ENCODE measurements around the gene SYTL3.

SYTL3 gene

GRCh38 chr6:158801655-158802294 is 151.9 kb downstream of the SYTL3 start:
- DNase-seq, result no peak

GRCh38 chr6:158803733-158804143 is 153.9 kb downstream of the SYTL3 start:
- peak; percentile 9 for DNase-seq

GRCh38 chr6:158804207-158804606 is 154.4 kb downstream of the SYTL3 start:
- no peak for DNase-seq

DNA sequence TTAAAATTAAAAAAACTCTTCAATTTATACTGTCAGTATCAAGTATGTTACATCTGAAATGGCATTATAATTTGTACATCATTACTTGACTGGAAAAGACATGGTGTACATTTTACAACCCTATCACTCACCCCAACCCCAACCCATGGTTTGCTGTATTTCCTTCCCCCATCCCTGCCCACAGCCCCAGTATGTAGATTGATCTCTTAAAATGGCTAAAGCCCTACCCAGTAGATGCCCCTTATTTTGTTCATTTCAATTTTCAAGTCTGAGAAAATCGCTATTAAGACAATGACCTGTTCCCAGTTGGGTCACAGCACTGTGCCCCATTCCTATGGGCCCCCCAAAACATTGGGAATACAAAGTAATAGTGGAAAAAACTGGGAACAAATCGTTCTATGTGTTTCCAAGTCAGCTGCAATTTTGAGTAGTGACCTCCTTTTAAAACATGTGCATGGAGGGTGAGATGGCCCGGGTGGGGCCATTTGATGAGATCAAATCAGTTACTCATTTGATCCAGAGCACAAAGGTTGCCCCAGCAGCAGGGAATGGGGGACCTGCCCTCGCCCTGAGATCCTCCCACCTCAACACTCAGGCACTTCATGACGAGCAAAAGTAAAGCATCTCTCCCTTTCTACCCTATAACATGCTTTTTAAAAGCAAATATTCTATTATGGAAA is 156.0 kb downstream of the SYTL3 start:
- DNase-seq, result no peak

DNA sequence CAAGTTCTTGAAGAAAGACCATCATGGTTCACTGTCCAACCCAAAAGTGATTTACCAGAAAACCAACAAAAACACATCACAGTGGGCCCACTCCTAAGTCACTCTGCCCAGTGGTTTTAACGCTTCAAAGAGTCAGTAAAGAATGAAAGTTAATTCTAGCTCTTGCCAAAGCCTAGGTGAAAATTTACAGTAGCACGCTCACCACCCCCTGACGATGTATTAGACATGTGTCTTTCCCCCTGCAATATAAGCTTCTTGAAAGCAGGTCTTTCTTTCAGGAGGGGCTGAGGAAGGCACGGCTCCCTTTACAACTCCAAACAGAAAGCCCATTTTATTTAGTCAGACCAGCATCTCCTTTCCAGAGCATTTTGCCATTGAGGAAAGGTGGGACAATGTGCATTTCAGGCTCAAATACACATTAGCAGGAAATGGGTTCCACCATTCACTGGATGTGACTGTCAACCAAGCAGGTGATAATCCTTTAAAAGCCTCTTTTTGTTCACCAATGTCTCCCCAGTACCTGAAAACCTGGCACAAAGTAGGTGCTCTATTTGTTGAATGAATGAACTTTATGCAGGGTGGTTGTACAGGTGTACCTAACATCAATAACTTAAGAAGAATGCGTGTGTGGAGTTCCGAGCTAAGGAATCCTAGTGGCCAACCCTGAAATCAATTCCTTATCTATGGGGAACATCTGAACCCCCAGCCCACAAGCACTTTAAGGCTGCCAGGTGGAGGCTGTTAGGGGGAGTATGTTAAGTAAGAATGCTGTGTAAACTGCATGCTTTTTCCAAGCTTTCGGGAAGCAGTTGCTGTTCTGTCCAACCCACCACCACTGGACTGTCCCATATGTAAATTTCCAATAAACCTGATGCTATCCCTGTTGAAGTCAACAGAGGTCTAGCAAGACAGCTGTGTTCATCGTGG is 157.9 kb downstream of the SYTL3 start:
- no peak for DNase-seq

DNA sequence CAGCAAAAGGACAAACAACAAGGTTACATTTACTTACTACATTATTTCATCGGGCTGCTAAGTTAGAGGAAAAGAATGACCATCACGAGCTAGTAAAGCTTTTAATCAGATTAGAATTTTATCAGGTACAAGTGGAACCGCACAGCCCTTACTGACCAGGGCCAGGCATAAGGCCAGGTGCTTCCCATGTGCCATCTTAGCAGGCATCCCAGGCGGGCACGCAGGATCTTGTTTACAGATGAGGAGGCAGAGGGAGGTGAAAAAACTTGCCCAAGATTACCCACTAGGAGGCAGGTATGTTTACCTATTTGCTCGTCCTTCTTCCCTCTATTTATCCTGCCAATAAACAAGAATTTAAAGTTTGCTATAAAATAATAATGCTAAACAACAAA is 158.6 kb downstream of the SYTL3 start:
- no peak for DNase-seq

DNA sequence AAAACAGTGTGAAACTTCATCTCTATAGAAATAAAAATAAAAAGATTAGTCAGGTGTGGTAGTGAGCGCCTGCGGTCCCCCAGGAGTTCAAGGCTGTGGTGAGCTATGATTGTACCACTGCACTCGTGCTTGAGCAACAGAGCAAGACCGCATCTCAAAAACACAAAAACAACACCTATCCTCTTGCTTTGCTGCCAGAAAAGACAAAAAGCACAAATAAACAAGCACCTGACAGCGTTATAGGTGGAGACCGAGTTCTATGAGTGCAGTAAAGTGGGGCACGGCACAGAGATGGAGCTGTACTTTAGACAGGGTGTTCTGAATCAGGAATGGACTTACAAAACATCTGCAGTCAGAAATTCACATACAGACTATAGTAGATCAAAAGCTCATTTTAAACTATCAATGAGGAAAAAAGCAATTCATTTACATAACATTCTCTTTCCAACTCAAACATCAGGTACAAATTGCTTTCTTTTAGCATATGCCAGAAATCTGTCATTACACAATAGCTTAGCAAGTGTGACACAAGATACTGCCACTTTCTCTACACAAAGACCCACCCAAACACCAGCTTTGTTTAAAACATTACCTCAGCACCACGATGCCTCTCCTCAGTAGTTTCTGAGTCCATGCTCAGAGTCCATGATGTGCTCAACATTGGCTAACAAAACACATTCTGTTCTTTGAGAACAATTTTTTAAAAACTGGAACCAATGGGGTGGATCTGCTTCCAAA is 159.3 kb downstream of the SYTL3 start:
- no peak for DNase-seq

DNA sequence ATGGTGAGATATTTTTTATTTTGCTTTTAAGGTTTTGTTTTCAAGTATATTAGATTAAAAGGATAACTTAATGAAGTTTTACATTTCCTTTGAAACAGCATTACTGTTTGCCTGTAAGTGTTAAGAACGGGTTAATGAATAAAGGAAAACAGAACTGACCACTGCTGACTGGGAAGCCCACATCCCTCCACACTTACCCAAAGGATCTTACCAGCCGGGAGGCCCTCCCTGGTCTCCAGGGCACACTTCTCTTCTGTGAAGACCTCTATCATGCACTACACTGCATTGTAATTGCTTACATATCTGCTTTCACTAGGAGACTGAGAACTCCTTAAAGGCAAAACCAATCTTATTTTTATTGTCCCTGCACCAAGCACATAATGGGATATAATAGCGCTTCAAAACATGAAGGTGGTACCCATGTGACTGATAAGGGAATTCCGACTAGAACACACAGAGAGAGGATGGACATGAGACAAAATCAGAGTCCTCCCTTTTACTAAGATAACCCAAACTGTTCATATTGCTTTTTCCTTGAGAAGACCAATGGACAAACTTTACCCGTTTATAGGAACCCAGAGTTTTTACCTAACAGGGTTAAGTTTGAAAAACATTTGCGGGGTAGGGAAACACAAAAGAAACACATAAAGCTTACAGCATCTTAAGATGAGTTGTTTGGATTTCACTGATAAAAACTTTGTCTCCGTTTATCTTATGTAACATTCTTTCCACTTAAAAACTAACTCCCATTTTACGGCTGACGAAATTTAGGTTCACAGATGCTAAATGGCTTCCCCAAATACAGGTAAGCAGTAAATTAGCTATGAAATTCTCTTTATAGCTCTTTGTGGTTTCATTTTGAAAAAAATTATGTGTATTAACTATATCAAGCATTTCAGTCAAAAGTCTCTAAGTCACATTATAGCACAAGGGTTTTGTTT is 160.6 kb downstream of the SYTL3 start:
- DNase-seq, result no peak

DNA sequence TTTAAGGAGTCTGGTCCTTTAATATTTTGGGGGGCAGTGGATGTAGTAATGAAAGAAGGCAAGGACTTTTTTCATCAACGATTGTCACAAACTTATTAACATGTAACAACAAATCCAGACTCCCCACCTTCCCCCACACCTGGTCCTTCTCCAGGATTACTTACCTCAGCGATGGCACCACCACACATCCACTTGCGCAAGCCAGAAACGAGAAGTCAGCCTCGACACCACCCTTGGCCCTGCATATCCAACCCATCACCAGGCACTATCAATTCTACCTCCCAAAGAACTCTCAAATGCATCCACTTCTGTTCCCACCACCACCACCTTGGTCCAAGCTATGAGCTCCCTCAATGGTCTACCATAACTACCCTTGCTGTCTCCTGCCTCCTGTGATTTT is 162.8 kb downstream of the SYTL3 start:
- no peak for DNase-seq

DNA sequence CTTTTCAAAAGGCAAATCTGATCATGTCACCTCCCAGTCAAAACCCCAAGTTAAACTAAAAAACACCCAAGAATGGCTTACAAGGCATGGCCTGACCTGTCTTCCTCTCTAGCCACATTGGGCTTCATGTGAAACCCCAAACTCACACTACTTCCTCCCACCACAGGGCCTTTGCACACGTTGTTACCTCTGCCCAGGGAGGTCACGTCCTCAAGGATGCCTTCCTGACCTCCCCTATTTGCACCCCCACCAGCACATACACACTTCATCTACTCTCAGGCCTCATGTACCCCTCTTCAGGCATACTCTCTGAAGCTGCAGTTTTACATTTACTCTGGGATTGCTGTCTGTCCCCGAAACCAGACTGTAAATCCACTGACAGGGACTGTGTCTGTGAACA is 163.2 kb downstream of the SYTL3 start:
- DNase-seq, result no peak
